HG03045 (cell line): ENCODE measurements around the gene PIGR.

Source experiments
- ATAC-seq: cut with Tn5 transposase; IDR thresholded peaks from one replicate; pipeline ENCODE4 v1.9.1; 2021; ENCODE audit warnings: mild to moderate bottlenecking, moderate library complexity; ENCODE audit not compliant: unreplicated experiment

PIGR gene

DNA sequence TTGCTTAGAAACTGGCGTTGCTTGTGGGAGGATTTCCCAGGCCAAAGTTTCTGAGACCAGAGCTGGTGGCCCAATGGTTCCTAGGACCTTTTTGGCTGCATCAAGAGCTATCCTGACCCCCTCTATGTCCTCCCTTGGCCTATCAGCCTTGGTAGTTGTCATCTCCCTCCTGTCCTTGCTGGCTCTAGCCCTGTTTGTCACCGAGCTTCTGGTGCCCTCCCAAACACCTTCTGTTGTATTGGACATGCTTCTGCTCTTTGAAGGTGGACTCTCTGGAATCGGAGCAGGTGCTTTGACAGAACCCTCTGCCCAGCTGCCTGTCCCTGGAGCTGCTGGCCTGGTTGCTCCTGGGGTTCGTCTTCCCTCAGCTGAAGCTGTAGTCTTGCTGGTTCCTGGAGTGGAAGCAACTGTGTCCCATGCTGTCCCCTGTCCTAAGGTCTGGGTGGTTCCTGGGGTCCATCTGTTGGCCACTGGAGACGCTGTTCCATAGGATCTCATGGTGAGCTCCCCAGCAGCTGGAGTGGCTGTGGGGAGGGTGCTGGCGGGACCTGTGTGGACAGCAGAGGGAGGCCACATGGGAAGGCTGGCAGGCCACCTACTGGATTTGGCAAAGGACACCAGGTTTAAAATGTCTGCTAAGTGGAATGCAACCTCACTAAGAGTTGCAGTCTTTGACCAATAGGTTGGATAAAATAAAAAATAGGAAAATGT lies 14.6 kb upstream of the PIGR start:
- no peak for ATAC-seq

DNA sequence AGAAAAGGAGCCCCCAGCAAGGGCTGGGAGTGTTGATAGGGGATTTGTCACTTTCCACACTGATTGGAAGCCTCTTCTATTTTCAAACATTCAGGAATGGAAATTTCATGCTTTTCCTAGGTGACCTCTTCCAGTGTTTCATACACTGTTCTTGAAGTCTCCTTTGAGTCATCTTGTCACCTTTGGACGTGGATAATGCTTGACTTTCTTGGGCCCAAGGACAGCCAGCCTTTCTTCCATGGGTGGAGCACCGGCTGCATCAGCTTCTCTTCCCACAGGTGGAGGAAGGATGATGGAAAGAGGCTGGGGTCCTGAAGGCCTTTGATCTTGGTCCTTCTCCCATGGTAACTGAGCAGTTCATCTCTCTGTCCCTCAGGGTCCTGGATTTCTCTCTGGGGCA lies 11.9 kb upstream of the PIGR start:
- no peak for ATAC-seq

DNA sequence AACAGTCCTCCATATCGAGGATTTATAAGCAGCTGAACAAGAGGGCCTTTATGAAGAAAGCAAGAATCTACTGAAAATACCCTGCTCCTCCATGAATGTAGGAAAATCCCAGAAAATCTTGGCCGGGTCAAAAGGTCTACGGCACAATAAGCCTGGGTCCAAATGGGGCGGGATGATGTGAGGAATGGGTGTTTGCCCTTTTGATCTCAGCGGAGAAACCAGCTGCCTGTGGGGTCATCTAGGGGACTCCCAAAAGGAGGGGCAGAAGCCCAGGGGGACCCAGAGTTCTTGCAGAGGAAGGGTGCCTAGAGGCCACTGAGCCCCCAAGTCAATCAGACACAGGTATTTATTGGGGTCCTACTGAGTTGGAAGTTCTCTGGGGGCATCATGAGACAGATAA lies 11.4 kb upstream of the PIGR start:
- ATAC-seq, result no peak

- peak; percentile 53 for ATAC-seq
Observed at GRCh38 chr1:206955476-206956451, 9.5 kb upstream of the PIGR start.

DNA sequence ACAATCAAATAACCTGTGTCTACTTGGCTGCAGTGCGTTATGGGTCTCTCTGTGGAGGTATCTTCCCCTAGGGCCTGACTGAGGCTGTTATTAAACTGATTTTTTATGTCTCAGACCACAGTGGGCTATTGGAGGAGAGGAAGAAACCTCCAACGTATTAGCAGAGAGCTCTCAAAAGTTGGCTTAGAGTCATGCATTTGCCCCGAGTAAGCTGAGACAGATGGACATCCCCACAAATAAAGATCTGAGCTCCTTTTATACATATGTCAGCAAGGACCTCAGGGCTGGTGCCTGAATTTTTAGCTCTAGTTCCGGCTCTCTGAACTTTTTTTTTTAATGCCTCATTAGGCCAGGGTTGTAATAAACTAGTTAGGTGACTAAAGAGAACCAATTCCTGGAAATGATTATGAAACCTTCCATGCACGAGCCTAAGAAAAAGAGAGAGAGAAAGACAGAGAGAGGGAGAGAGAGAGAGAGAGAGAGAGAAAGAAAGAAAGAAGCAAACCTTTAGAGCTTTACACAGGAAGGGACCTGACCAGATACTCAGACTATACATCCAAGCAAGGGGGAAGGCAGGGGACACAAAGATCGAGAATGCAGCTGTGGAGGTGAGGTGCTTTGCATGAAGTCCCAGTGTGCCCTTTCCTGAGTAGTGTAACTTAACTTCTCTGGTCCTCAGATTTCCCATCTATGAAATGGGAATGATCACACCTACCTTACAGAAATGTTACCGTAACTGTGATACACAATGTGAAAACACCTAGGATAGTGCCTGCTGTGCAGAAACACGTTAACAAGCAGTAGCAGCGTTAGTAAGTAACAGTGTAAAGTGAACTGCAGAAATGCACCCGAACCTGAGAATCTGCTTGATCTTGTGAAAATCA lies 8.4 kb upstream of the PIGR start:
- no peak for ATAC-seq

GRCh38 chr1:206953626-206954025 lies 7.4 kb upstream of the PIGR start:
- ATAC-seq, result no peak

DNA sequence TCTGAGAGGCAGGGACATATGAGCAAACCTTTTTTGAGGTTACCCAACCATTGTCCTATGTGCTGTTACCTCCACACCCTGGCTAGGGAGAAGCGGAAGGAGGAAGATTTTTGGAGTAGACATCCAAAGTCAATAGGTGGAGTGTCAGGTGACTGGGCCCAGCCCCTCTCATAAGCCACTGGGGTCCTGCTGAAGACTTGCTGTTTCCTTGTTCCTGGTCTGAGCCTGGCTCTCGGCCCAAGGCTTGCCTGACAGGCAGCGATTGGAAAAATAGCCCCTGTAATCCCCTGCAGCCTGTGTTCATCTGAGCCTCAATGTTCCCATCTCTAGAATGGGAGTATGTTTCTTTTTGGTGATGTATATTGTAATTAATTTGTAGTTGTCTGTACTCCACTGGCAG lies 6.9 kb upstream of the PIGR start:
- ATAC-seq, result no peak

- no peak for ATAC-seq
Observed at GRCh38 chr1:206952171-206952570, 5.9 kb upstream of the PIGR start.

DNA sequence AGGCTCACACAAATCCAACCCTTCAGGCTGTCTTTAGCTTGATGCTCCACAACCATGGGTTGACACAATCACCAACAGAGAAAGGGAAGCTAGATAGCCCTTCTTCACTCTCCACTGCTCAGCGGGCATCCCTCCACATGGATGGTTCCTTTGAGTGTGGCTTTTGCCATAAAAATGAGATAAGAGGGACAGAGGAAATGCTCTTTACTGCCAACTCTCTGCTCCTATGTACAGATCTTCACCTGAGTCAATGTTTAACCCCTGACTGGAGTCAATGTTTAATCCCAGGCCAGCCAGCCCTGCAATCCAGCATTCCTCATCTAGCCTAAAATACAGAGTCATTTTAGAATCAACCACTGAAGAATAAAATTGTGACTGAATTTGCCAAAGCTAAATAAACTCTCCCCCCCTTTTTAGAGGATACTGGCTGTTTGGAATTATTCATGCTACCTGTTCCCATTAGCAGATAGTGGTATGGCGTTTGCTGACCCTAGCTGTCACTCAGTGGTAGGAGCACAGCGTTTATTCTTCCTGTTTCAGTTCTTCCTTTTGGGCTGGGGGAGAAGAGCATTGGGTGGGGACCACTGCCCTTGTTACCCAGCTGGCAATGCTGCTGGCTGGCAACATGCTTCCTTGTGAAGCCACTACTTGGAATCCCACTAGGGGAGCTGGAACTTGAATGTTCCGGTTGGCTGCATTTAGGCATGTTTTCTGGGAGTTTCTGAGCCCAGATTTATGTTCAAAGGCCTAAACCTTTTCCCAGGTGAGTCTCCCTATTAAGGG lies 5.2 kb upstream of the PIGR start:
- ATAC-seq, result no peak

DNA sequence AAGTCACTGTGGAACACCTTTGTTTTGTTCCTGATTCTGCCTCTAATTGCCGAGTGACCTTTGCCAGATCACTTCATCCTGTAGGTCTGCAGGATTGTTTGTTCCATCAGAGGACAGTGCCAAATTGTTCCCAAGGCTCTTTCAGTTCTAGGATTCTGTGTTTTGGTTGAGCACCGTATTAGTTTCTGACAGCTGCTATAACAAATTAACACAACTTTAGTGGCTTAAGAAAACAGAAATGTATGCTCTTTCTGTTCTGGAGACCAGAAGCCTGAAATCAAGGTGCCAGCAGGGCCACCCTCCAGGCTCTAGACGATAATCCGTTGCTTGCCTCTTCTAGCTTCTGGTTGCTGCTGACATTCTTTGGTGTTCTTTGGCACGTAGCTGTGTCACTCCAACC lies 3.4 kb upstream of the PIGR start:
- ATAC-seq, result no peak

GRCh38 chr1:206949208-206949607 lies 2.9 kb upstream of the PIGR start:
- no peak for ATAC-seq

- ATAC-seq, result no peak
Observed at GRCh38 chr1:206947255-206947654, 989 bp upstream of the PIGR start.

DNA sequence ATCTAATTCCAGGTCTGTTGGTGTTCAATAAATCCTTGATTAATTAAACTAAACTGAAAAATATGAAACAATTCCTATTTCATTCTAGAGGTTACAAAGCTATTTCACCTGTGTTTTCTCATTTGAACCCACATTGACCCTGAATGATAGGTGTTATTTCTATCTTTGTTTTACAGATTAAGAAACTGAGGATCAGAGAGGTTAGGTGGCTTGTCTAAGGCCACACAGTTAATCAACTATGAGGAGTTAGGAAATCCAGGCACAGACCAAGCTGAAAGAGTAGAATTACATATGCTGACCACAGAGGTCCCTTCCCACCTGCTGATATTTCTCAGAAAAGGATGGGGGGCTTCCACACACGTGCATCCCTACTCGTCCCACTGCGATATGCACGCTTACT lies 487 bp downstream of the PIGR start:
- ATAC-seq, result no peak

DNA sequence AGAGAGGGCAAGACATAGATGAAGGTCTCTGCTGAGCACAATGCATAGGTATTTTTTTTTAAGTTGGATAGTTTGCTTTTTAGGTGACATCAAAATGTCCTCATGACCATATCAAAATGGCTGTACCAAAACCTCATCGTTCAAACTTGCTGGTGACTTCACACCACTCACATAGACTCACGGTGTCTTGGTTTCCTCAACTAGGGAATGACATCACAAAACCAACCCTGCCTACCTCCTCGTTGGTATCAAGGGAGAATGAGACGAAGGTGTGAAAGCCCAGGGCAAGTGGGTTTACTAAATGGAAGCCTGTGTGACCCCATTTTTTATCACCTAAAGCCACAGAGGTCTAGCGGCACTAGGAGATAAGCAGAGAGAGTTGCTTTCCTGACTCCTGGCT lies 1.6 kb downstream of the PIGR start:
- ATAC-seq, result no peak

- ATAC-seq, result no peak
Observed at GRCh38 chr1:206941766-206942418, 4.4 kb downstream of the PIGR start.

GRCh38 chr1:206940588-206940936 lies 5.7 kb downstream of the PIGR start:
- ATAC-seq, result no peak

DNA sequence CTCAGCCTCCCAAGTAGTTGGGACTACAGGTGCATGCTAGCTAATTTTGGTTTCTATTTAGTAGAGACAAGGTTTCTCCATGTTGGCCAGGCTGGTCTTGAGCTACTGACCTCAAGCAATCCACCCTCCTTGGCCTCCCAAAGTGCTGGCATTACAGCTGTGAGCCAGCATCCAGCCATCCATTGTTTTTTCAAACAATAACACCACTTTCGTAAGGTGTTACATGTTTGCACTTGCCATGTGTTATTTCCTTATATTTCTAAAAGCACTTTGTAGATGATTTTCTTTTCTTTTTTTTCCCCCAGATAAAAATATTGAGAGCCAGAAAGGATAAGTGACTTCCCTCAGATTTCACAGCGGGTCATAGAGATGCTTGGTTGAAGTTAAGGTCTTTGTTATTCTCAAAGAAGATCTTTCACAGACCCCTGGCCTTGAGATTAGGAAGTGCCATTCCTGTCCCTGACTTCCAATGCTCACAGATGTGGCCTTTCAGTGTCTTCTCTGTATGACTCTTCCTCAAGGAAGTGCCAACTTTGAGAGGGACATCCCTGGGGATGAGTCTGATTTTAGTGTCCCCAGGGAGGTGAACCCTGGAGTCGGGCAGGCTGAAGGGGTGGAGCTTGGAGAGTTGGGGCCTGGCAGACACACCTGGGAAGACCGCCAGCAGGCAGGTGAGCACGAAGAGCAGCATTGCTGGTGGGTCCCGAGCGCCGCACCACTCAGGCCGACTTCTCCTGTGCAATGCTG lies 6.3 kb downstream of the PIGR start:
- no peak for ATAC-seq

DNA sequence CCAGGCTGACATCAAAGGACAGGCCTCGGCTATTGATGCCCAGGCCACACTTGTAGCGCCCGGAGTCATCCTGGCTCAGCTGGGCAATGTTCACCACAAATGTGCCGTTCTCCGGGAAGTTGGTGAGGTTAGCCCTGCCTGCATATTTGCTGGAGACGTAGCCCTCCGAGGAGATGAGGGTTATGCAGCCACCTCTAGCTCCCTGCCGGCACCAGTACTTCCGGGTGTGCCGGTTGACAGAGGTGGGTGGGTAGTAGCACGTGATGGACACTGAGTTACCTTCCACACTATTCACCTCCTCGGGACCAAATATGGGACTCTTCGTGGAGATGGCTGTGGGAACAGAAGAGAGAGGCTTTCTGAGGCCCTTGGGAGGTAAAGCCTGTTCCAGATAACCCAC lies 7.1 kb downstream of the PIGR start:
- ATAC-seq, result no peak

DNA sequence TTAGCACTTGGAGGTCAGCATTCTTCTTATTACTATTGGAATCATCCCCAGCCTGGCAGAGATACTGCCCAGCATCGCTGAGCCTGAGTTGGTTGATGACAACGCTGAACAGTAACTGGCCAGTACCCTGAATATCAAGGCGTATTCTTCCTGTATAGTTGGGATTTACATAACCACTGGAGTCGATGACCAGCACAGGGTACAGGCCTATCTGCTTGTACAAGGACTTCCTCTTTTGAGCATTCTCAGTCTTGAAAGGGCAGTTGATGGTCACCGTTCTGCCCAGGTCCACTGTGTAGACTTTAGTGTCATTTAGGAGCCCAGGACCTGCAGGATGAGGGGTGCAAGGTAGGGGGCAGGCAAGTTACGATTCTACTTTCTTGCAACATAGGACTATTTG lies 8.8 kb downstream of the PIGR start:
- ATAC-seq, result no peak
